Rectal smooth muscle tissue (tissue), 1 donor: ENCODE measurements around the gene TEX11.

Experiments used
- H3K27ac ChIP-seq: one replicate; pipeline ENCODE4 v1.7.0; 2013; ENCODE audit warnings: low read depth, low read length, inconsistent platforms
- H3K27me3 ChIP-seq: one replicate; pipeline ENCODE4 v1.7.0; 2013; ENCODE audit warnings: low read length; ENCODE audit not compliant: control insufficient read depth, insufficient read depth
- H3K36me3 ChIP-seq: one replicate; pipeline ENCODE4 v1.7.0; 2013; ENCODE audit warnings: low read length; ENCODE audit not compliant: control insufficient read depth, insufficient read depth
- H3K4me1 ChIP-seq: one replicate; pipeline ENCODE4 v1.7.0; 2013; ENCODE audit warnings: low read length; ENCODE audit not compliant: control insufficient read depth, insufficient read depth
- H3K4me3 ChIP-seq: one replicate; pipeline ENCODE4 v1.7.0; 2013; ENCODE audit warnings: low read length
- H3K9ac ChIP-seq: one replicate; pipeline ENCODE4 v1.7.0; 2013; ENCODE audit warnings: low read length

Gene TEX11

GRCh38 chrX:70505451-70505841, 403.1 kb downstream of the TEX11 start:
- Histone ChIP-seq H3K27ac (no peak overlapping the region), H3K36me3 (no peaks in the 10 kb centered on the region), H3K9ac (no peak overlapping the region), H3K27me3 (peaks cover 3% of the 10 kb centered on the region), H3K4me3 (no peak overlapping the region), H3K4me1 (no peaks in the 10 kb centered on the region)

GRCh38 chrX:70504772-70505450, 403.6 kb downstream of the TEX11 start:
- Histone ChIP-seq H3K9ac (no peak overlapping the region), H3K4me1 (no peaks in the 10 kb centered on the region), H3K27ac (no peak overlapping the region), H3K36me3 (peaks cover 1% of the 10 kb centered on the region), H3K4me3 (no peak overlapping the region), H3K27me3 (peaks cover 3% of the 10 kb centered on the region)

GRCh38 chrX:70500826-70501225, 407.7 kb downstream of the TEX11 start:
- Histone ChIP-seq H3K36me3 (peaks cover 6% of the 10 kb centered on the region), H3K27ac (no peak overlapping the region), H3K4me1 (no peaks in the 10 kb centered on the region), H3K27me3 (peaks cover 3% of the 10 kb centered on the region), H3K4me3 (no peak overlapping the region), H3K9ac (no peak overlapping the region)

- Histone ChIP-seq H3K36me3 (peaks cover 11% of the 10 kb centered on the region), H3K27me3 (no peaks in the 10 kb centered on the region), H3K9ac (no peak overlapping the region), H3K4me3 (no peak overlapping the region), H3K4me1 (no peaks in the 10 kb centered on the region), H3K27ac (no peak overlapping the region)
Observed at GRCh38 chrX:70498129-70498528, 410.4 kb downstream of the TEX11 start.

GRCh38 chrX:70497026-70497425, 411.5 kb downstream of the TEX11 start:
- peaks cover 11% of the 10 kb centered on the region for H3K36me3 ChIP-seq
- no peak overlapping the region for H3K9ac ChIP-seq
- no peaks in the 10 kb centered on the region for H3K4me1 ChIP-seq
- H3K27me3 ChIP-seq, result no peaks in the 10 kb centered on the region
- H3K27ac ChIP-seq, result no peak overlapping the region
- H3K4me3 ChIP-seq, result no peak overlapping the region

- no peak overlapping the region for H3K4me3 ChIP-seq
- H3K27me3 ChIP-seq, result no peaks in the 10 kb centered on the region
- H3K9ac ChIP-seq, result no peak overlapping the region
- H3K36me3 ChIP-seq, result peaks cover 11% of the 10 kb centered on the region
- no peak overlapping the region for H3K27ac ChIP-seq
- H3K4me1 ChIP-seq, result no peaks in the 10 kb centered on the region
Observed at GRCh38 chrX:70496491-70496890, 412.0 kb downstream of the TEX11 start.

- peaks cover 8% of the 10 kb centered on the region for H3K36me3 ChIP-seq
- no peaks in the 10 kb centered on the region for H3K4me1 ChIP-seq
- H3K27me3 ChIP-seq, result no peaks in the 10 kb centered on the region
- H3K9ac ChIP-seq, result no peak overlapping the region
- H3K4me3 ChIP-seq, result no peak overlapping the region
- no peak overlapping the region for H3K27ac ChIP-seq
Observed at GRCh38 chrX:70494441-70494840, 414.1 kb downstream of the TEX11 start.

- no peak overlapping the region for H3K4me3 ChIP-seq
- H3K27ac ChIP-seq, result no peak overlapping the region
- H3K27me3 ChIP-seq, result no peaks in the 10 kb centered on the region
- H3K36me3 ChIP-seq, result peaks cover 3% of the 10 kb centered on the region
- no peak overlapping the region for H3K9ac ChIP-seq
- H3K4me1 ChIP-seq, result no peaks in the 10 kb centered on the region
Observed at GRCh38 chrX:70488856-70489255, 419.7 kb downstream of the TEX11 start.

- Histone ChIP-seq H3K4me3 (no peak overlapping the region), H3K27ac (no peak overlapping the region), H3K9ac (no peak overlapping the region), H3K27me3 (no peaks in the 10 kb centered on the region), H3K36me3 (no peaks in the 10 kb centered on the region), H3K4me1 (no peaks in the 10 kb centered on the region)
Observed at GRCh38 chrX:70485466-70485865, 423.0 kb downstream of the TEX11 start.

- Histone ChIP-seq H3K27ac (no peak overlapping the region), H3K4me1 (peaks cover 11% of the 10 kb centered on the region), H3K9ac (no peak overlapping the region)
Observed at GRCh38 chrX:70482300-70482699, 426.2 kb downstream of the TEX11 start.

GRCh38 chrX:70481471-70482270, 426.8 kb downstream of the TEX11 start:
- Histone ChIP-seq H3K27me3 (no peaks in the 10 kb centered on the region), H3K4me3 (no peak overlapping the region), H3K4me1 (peaks cover 11% of the 10 kb centered on the region), H3K9ac (no peak overlapping the region), H3K36me3 (no peaks in the 10 kb centered on the region), H3K27ac (no peak overlapping the region)

More at GRCh38 chrX:70482300-70482699, 426.2 kb downstream of the TEX11 start:
- H3K36me3 ChIP-seq, result no peaks in the 10 kb centered on the region
- no peaks in the 10 kb centered on the region for H3K27me3 ChIP-seq
- H3K4me3 ChIP-seq, result no peak overlapping the region

GRCh38 chrX:70480660-70481018, 427.9 kb downstream of the TEX11 start:
- peak overlapping the region; percentile 4 for H3K27ac ChIP-seq
- H3K9ac ChIP-seq, result no peak overlapping the region
- no peaks in the 10 kb centered on the region for H3K36me3 ChIP-seq
- no peaks in the 10 kb centered on the region for H3K27me3 ChIP-seq
- H3K4me3 ChIP-seq, result no peak overlapping the region
- peaks cover 11% of the 10 kb centered on the region for H3K4me1 ChIP-seq
